AG04450 (cell line): ENCODE results near the gene PRM3. TPM values are rescaled to one million over a fixed set of nuclear protein-coding genes. Genes with fewer than 3 reads are reported as not detected.

ENCODE experiments used
- CTCF ChIA-PET: fragments of 300-600, 350-600 bp; formaldehyde crosslinking; extraction: SDS; loops from one replicate; lab custom pipeline; 2022; ENCODE audit warnings: antibody characterized with exemption, inconsistent platforms; lab: Charles Lee
- POLR2A ChIA-PET: fragments of 350-600 bp; formaldehyde crosslinking; extraction: SDS; loops from one replicate; lab custom pipeline; 2021; ENCODE audit warnings: antibody characterized with exemption, inconsistent platforms; lab: Yijun Ruan, JAX
- DNase-seq: peaks from one replicate; pipeline ENCODE4 v3.0.0-alpha.2; 2011; ENCODE audit warnings: low read depth, low spot score
- H3K27ac ChIP-seq: one replicate; pipeline ENCODE4 v1.5.1; 2012; ENCODE audit warnings: low read depth, low read length, control low read depth
- H3K27me3 ChIP-seq: one replicate; pipeline ENCODE4 v1.6.0; 2012; ENCODE audit warnings: low read length; ENCODE audit not compliant: control insufficient read depth, insufficient read depth
- H3K4me3 ChIP-seq: 2 replicates; pipeline ENCODE4 v1.5.1; 2011; ENCODE audit warnings: mild to moderate bottlenecking, low read depth, low read length, control low read depth
- H3K9me3 ChIP-seq: 2 replicates; pipeline ENCODE4 v1.5.1; 2012; ENCODE audit warnings: low read length; ENCODE audit not compliant: control insufficient read depth, insufficient read depth
- polyA plus RNA-seq: library from polyadenylated mRNA; depleted of rRNA; stranded (reverse); fragments of >200 nt; gene quantifications from 2 replicates; pipeline ENCODE4 v1.2.3, GENCODE V29; 2011
- TF ChIP-seq, protein P1 (sequence below): IDR thresholded peaks from 2 replicates; pipeline ENCODE4 v1.5.1; 2011; ENCODE audit warnings: low read depth, low read length, control low read depth, inconsistent platforms

The PRM3 gene
- polyA plus RNA-seq, 1 experiment = not detected

DNA sequence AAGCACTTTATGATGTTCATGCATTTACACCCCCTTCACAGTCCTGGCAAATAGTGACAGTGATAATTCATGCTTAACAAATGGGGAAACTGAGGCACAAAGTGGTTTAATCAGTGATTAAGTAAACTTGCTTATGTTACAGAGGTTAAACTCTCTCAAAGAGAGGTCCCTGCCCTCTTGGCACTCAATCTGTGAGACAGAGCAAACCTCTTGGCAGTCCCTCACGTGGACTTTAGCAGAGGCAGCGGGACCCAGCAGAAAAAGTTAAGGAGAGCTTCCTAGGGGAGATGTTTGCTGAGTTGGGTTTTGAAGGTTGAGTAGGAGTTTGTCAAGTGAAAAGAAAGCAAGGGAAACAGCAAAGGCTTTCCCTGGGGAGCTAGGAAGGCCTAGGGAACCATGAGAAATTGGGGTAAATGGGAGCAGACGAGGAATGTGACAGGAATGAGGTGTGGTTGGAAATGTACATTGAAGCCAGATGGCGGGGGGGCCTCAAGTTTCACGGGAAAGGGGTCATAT lies 28.1 kb downstream of the PRM3 start:
- no peak overlapping the region for H3K4me3 ChIP-seq
- POLR2A ChIA-PET = no interaction called here
- DNase-seq = no peak
- CTCF ChIA-PET = interaction anchor here (2.2 kb wide), 1 partner anchor 282 kb away, joined by 10 read pairs; no protein-coding TSS in a partner anchor
- TF ChIP-seq, protein P1, sequence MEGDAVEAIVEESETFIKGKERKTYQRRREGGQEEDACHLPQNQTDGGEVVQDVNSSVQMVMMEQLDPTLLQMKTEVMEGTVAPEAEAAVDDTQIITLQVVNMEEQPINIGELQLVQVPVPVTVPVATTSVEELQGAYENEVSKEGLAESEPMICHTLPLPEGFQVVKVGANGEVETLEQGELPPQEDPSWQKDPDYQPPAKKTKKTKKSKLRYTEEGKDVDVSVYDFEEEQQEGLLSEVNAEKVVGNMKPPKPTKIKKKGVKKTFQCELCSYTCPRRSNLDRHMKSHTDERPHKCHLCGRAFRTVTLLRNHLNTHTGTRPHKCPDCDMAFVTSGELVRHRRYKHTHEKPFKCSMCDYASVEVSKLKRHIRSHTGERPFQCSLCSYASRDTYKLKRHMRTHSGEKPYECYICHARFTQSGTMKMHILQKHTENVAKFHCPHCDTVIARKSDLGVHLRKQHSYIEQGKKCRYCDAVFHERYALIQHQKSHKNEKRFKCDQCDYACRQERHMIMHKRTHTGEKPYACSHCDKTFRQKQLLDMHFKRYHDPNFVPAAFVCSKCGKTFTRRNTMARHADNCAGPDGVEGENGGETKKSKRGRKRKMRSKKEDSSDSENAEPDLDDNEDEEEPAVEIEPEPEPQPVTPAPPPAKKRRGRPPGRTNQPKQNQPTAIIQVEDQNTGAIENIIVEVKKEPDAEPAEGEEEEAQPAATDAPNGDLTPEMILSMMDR = no peak
- peaks cover 6% of the 10 kb centered on the region; the same call in 1 of the 2 replicates for H3K9me3 ChIP-seq
- H3K27me3 ChIP-seq = no peaks in the 10 kb centered on the region
- no peak overlapping the region for H3K27ac ChIP-seq

DNA sequence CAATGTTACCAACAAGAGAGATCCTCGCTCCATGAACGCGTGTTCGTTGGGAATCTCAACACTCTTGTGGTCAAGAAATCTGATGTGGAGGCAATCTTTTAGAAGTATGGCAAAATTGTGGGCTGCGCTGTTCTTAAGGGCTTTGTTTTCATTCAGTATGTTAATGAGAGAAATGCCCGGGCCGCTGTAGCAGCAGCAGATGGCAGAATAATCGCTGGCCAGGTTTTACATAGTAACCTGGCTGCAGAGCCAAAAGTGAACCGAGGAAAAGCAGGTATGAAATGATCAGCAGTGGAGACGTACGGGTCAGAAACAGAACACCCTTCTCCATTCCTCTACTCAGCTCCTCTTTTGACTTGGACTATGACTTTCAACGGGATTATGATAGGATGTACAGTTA lies 30.8 kb downstream of the PRM3 start:
- ChIA-PET CTCF (no interaction called here), POLR2A (interaction anchor here (0.6 kb wide), 1 partner anchor 301 kb away, joined by 3 read pairs; the partner anchor contains the start of gene DEXI)

DNA sequence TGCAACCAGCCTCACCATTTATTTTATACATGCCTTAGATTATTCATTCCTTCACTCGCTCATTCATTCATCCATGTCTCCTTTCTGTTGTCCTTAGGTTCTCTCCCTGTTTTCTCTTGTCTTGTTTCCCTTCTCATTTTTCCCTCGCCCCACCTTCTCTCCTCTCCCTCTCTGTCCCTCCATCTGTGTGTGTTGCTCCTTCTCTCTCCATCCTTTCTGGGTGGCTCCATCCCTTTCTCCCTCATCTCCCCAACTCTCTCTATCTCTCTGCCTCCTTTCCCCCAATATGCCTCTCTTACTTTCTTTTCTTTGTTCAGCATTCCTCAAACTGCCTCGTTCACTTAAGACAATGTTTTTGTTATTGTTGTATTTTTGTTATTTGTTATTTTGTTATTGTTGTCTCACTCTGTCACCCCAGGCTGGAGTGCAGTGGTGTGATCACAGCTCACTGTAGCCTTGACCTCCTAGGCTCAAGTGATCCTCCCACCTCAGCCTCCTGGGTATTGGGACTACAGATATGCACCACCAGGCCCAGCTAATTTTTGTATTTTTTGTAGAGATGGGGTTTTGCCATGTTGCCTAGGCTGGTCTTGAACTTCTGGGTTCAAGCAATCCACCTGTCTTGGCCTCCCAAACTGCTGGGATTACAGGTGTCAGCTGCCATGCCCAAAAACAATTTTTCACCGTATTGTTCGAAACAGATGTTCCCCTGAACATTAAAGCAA lies 31.8 kb downstream of the PRM3 start:
- H3K9me3 ChIP-seq = no peaks in the 10 kb centered on the region
- TF ChIP-seq, protein P1 = no peak
- H3K4me3 ChIP-seq = no peak overlapping the region
- CTCF ChIA-PET = no interaction called here
- no peak for DNase-seq
- no peak overlapping the region for H3K27ac ChIP-seq
- POLR2A ChIA-PET = interaction anchor here (0.6 kb wide), 2 partner anchors 300 to 713 kb away, joined by 3 to 4 read pairs; partner anchors contain the start of gene DEXI
- H3K27me3 ChIP-seq = no peaks in the 10 kb centered on the region

More for the DNA sequence above, 30.8 kb downstream of the PRM3 start:
- H3K27me3 ChIP-seq = no peaks in the 10 kb centered on the region
- TF ChIP-seq, protein P1 = no peak
- no peak overlapping the region for H3K27ac ChIP-seq
- no peak for DNase-seq
- H3K4me3 ChIP-seq = no peak overlapping the region
- H3K9me3 ChIP-seq = no peaks in the 10 kb centered on the region

DNA sequence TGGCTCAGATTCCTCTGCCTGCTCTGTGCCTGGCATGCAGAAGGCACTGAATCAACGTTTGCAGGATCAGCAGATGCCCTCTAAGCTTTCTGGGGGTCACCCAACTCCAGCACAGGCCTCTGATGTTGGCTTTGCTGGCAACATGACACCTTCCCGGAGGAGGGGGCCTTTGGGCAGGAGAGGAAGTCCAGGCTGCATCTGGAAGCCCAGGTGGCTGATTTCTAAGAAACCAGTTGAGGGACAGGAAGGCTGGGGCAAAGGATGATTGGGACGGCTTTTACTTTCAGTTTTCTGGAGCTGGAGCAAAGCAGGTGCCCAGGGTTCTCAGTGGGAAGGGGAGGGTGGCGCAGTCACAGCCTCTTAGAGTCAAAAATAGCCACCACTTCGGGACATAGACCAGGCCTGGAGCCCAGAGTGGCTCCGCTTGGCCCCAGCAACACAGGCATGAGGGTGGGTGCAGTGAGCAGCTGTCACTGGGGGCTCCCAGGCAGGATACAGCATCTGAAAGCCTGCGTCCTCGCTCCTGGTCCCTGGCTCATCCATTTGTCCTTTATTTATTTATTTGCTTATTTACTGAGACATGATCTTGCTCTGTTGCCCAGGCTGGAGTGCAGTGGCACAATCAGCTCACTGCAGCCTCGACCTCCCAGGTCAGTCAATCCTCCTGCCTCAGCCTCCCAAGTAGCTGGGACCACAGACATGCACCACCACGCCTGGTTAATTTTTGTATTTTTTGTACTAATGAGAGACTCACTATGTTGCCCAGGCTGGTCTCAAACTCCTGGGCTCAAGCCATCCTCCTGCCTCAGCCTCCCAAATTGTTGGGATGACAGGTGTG lies 32.6 kb downstream of the PRM3 start:
- no peaks in the 10 kb centered on the region for H3K27me3 ChIP-seq
- POLR2A ChIA-PET = no interaction called here

More for the DNA sequence above, 32.6 kb downstream of the PRM3 start:
- no peaks in the 10 kb centered on the region for H3K9me3 ChIP-seq
- TF ChIP-seq, protein P1 = no peak
- DNase-seq = no peak
- H3K4me3 ChIP-seq = no peak overlapping the region
- CTCF ChIA-PET = no interaction called here
- H3K27ac ChIP-seq = no peak overlapping the region
